ENCODE results near the gene RCC1.
"Not testable (repeated sequence)": the region's sequence is repeated elsewhere in the genome, so short reads cannot be mapped to it uniquely, and the experiment has no call there.

The RCC1 gene

DNA sequence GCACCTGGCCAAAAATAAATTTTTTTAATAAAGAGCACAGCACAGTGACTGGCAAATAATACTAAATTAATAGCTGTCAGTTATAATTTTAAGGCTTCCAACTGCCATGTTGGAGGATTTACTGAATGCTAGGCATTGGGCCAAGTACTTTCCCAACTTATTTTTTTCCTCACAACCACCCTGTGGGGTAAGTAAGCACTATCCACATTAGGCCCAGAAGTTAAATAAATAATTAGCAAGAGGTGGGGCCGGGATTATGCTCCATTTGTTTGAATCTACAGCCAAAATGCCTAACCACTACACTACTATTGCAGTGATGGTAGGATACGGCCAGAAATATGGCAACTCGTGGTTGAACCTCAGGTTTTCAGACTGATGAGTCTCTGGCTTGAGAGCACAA is 42.5 kb downstream of the RCC1 start:
- no peak for DNase-seq (ENCODE audit: low read depth)

DNA sequence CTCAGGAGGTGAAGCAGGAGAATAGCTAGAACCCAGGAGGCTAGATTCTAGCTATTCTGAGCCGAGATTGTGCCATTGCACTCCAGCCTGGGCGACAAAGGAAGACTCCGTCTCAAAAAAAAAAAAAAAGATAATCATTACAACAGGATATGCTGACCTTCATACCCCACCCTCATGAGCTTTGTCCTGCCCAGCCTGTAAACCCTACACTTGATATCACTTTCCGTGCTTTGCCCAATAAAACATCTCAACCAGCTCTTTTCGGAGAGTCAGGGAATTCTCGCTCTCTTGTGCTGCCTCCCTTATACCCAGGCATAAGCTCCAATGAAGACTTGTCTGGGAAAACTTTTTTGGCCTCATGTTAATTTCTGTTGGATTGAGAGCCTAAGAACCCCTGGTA is 45.5 kb downstream of the RCC1 start:
- DNase-seq (ENCODE audit: low read depth): no peak

DNA sequence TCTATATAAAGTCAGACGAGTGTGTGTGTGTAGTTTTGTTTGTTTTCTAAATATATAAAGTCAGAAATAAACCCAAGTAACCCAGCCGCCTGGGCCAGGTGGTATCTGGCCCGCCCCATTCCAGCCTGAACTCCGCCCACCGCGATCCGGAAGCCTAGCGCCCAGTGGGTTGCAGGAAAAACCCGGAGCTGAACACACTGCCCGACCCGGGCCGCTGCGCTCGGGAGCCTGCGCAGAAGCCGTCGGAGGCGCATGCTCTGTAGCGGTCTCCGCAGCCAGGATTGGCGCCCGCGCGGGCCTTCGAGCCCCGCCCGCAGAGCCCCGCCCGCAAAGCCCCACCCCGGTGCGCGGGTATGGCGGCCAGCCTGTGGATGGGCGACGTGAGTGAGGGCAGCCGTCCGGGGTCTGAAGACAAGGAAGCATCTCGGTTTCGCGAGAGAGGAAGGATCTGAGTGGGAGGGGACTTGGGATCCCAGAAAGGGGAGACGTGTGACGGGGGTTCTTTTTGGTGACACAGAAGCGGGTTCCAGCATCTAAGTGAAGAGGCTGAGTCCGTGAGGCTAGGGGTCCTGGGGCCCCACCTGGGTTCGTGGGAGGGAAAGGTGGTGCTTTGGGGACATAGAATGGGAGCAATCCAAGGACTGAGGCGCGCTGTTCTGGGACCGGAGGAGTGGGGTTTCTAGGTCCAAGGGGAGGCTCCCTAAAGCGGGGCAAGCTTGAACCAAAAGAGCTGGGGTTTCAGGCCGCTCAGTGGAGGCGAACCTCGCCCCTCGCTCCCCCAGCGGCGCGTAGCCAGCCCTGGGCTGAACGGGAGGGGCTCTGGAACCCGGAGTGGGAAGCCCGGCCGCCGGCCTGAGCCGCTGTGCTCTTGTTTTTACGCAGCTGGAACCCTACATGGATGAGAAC is 47.2 kb downstream of the RCC1 start, which contains the start of gene TRNAU1AP:
Gene TRNAU1AP, plus strand, starts transcription at position 328 of the 906 bp plus-strand sequence. Its CDS starts 26 bp downstream, at position 354.
- peak; percentile 94 for DNase-seq (ENCODE audit: low read depth)

DNA sequence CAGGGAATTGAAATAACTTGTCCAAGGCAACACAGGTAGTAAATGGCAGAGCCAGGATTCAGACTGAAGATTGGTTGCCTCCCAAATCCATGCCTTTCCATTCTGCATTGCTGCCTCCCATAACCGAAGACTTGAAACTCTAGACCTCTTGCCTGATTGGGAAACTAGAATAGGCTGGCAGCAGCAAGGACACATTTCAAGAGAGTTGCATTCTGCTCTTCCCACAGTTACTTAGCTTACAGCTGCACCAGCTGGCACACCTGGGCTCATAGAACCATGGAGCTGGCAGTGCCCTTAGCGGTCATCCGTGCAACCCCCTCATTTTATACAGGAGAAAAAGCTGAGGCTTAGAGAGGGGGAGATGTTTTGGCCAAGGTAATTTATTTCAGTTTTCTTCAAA is 55.0 kb downstream of the RCC1 start:
- DNase-seq (ENCODE audit: low read depth): no peak

DNA sequence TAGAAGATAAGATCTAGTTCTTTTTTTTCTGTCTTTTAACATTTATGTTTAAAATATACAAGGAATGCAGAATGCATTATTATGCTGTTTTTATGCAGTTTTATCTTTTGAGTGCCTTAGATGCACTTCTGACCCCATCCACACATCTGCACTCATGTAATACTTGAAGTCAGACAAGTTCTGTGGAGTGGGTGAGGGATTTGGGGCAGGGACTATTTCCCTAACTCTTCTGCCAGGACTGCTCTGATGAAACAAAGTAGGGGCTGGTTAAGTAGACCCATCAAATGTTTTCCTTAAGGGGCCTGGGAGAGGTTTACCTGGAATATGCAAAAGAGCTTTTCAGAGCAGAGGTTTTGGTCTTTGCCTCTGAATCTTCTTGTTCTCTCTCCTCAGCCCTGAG is 58.5 kb downstream of the RCC1 start:
- DNase-seq (ENCODE audit: low read depth): no peak

DNA sequence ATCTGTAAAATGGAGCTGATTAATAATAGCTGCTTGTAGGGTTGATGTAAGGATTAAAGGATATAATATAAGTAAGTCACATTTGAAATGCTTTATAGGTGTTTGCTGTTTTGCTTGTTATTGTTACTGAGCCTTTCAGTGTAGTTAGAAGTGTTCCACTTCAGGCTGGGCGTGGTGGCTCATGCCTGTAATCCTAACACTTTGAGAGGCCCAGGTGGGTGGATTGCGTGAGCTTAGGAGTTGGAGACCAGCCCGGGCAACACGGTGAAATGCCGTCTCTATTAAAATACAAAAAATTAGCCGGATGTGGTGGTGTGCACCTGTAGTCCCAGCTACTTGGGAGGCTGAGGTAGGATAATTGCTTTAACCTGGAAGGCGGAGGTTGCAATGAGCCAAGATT is 59.2 kb downstream of the RCC1 start:
- no peak for DNase-seq (ENCODE audit: low read depth)

DNA sequence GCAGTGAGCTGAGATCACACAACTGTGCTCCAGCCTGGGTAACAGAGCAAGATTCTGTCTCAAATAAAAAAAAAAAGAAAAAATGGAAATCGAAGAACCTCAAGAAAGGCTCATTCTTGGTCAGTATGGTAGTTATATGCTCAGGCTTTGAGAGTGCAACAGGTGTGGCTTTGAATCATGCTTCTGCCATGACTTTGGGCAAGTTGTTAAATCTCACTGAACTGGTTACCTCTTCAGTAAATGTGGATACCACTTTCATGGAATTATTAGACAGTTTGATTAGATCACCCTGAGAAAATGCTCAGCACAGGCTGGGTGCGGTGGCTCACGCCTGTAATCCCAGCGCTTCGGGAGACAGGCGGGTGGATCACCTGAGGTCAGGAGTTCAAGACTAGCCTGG is 59.9 kb downstream of the RCC1 start:
- DNase-seq (ENCODE audit: low read depth): no peak

DNA sequence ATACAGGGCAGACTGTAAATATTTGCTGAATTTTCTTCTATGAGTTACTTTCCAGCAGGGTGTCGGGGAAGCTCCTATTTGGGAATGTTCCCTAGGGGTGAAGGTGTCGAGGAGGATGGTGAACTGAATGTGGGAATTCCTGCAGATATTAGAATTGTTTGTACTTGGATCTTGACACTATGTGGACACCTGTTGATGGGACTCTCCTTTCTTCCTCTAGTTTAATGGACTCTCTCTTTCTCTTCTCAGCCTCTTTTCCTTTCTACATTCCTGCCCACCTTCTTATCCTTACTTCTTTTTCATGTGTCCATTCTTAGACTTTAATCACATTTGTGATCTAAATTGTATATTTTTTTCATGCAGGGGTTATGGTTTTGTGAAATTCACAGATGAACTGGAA is 61.1 kb downstream of the RCC1 start:
- DNase-seq (ENCODE audit: low read depth): no peak

DNA sequence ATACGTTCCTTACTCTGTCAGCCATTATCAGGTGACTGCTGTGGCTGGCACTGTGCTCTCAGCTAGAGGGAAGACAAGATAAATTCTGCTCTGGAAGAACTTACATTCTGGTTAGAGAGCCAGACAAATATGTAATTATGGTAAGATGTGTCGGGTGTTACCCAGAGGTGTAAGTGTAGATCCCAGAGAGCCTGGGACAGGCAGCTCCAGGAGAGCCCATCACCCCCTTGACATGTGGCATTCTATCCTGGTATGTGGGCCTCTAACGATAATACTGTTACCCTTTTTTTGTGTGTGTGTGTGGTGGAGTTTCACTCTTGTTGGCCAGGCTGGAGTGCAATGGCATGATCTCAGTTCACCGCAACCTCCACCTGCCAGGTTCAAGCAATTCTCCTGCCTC is 66.1 kb downstream of the RCC1 start:
- no peak for DNase-seq (ENCODE audit: low read depth)

DNA sequence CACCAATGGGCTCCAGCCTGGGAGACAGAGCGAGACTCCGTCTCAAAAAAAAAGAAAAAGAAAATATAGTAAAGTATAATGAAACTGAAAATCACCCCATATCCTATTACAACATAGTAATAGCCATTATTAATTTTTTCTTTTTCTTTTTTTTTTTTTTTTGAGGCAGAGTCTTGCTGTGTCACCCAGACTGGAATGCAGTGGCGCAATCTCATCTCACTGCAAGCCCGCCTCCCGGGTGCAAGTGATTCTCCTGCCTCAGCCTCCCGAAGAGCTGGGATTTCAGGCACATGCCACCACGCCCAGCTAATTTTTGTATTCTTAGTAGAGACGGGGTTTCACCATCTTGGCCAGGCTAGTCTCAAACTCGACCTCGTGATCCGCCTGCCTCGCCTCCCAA is 67.0 kb downstream of the RCC1 start:
- not testable (repeated sequence) for DNase-seq (ENCODE audit: low read depth)

DNA sequence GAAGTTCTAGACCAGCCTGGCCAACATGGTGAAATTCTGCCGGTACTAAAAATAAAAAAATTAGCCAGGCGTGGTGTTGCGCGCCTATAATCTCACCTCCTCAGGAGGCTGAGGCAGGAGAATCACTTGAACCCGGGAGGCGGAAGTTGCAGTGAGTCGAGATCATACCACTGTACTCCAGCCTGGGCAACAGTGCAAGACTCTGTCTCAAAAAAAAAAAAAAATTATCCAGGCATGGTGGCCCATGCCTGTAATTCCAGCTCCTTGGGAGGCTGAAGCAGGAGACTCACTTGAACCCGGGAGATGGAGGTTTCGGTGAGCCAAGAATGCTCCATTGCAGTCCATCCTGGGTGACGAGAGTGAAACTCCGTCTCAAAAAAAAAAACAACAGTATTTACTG is 67.7 kb downstream of the RCC1 start:
- no peak for DNase-seq (ENCODE audit: low read depth)

DNA sequence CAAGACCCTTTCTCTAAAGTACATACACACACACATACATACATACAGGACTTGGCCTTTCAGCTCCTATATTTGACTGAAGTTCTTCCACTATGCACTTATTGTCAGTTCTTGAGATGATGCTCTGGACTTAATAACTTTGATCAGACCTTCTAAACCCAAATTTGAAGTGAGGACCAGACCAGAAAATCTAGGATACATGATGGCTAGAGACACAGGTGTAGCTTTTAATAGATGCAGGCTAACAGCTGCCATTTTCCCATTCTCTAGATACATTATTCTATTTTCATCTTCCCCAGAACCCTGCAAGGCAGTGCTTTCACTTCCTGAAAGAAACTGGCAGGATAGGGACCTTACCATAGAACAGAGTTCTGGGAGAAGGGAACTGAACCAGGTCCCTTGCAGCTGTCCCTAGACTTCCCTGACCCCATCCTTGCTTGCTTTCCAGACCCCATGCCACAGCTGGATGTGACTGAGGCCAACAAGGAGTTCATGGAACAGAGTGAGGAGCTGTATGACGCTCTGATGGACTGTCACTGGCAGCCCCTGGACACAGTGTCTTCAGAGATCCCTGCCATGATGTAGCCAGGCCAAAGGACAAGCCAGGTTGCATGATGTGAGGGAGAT is 71.3 kb downstream of the RCC1 start:
- peak; percentile 22 for DNase-seq (ENCODE audit: low read depth)

DNA sequence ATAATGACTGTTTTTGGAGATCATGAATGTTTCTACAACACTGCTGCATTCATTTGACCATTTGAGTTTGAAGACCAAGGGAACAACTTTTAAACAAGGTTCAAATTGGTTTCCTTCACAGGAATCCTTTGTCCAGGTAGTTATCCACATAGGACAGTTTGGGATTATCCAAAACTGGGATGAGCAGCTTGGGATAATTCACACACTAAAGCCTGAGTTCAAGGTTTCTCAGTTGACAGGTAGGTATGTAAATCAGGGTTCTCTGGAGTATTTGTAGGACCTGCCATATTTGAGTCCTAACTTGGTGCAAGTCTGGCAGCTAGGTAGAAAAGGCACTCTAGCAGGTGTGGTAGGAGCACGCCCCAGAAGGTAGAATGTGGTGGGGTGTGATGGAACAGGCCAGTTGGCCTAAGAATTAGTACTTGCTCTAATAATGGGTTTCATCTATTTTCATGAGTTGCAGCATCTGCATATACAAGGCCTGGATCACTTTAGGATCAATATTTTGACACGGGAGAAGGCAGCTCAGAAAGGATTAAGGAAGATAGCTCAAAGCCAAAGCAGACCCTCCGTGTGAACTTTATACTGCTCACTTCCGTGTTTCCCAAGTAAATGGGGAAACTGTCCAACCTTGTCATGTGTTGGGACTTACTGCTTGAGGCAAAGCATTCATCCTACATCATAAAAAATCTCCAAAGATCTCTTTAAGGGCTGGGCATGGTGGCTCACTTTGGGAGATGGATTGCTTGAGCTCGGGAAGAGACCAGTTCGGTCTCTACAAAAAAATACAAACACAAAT is 72.1 kb downstream of the RCC1 start:
- no peak for DNase-seq (ENCODE audit: low read depth)

DNA sequence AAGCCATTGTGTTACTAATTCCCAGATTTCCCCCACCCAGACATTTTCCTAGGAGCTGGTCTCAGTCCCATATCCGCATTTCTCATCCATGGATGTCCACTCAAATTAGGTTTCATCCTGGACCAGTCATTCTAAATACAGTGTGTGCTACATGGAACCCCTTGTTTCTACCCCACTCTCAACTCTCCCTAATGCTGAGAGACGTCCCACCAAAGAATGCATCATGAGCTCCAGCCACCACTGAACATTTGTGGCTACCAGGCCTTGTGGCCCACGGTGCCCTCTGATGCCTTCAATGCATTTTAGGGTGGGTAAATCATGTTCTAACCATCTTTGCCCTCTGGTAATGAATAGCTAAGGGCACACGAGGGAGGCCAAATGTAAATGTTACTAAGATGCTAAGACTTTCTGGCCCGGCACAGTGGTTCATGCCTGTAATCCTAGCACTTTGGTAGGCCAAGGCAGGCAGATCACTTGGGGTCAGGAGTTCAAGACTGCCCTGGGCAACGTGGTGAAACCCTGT is 72.9 kb downstream of the RCC1 start:
- no peak for DNase-seq (ENCODE audit: low read depth)

DNA sequence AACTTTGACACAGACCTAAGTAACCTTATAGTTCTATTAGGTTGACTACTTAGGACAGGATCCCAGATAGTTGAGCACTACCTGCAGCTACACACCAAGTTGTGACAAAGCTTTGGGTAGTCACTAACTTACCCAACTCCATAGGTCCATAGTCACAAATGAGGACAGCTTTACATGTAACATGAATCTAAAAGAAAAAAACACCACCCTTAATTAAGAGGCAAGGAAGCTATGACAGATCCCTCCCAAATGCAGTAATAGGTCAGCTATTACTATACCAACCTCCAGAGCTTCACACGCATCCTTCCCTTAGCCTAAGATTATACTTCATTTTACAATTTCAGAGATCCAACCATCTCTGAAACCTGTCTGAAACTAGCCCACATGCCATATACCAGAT is 73.6 kb downstream of the RCC1 start:
- DNase-seq (ENCODE audit: low read depth): no peak

DNA sequence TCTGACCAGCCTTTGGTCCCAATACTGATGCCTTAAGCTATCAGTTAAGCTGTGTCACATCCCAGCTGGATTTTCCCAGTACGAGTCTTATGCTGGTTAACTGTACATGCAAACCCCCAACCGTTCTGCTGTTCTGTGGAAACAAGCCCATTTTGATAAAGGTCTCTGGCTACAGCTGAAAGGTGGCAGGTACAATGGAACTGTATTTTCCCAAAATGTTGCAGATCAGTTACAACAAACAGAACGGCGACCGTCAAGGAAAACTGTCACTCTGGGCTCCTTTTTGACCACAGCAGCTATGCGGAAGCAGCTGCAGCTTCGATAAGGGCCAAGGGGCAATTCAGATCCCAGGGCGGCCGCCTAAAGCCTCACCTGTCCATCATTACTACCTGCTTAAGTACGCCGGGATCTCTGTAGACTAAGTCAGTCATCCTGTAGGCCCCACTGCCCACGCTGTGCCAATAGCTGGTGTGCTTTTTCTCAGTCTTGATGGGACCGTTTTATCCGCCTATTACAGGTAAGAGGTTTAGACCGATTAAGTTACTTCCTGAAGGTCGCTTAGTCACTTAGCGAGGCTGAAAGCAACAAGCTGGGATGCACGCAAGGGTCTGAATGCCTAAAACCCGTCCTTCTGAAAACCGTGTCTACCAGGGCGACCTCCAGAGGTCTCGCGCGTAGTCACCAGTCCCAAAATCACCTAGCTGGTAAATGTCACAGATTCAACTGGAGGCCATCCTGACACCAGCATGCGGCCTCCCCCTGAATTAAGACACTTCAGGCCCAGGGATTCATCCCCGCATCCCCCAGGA is 75.1 kb downstream of the RCC1 start:
- DNase-seq (ENCODE audit: low read depth): peak; percentile 14

DNA sequence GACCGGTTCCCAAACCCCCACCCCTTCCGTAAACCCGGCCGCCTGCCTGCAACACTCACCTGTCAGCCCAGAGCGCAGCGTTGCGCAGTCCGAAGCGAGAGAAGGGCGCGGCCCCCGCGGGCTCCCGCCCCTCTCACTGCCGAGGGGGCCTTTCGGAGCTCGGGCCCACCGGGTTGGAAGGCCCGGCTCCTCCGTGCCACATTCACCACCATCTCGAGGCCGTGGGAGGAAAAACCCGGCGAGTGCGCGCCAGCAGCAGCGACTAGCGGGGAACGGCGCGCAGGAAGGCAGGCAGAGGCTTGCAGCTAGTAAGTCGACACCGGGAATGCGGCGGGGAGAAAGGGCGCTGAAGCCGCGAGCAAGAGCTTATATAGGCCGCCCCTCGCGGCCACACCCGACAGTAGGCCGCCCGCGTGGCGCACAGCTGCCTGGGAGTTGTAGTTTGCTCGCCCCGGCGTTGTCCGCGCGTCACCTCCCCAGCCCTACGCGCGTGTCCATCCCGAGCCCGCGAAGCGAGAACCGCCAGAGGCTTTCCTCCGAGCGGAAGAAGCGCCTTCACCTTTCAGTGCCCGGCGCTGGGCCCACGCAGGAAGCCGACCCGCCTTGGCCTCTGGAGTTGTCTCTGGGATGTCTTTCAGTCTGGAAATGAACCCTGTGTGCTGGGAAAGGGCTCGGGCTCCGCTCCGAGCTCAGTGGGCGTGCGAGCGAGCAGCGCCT is 75.8 kb downstream of the RCC1 start:
- DNase-seq (ENCODE audit: low read depth): peak; percentile 90

DNA sequence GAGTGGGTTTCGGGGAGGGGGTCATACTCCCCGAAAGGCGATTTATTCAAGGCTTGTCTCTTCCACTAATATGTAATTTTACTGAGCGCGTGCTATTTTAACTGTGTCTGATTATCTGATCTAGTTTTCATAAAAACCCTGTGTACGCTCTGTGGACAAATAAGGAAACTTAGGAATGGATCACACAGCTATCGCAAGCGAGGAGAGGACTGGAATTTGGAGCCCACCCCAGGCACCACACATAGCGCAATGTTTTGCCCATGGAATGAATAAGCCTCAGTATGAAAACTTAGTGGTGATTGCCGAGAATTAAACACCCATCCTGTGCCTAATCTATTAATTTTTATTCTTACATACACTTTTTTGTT is 76.4 kb downstream of the RCC1 start:
- DNase-seq (ENCODE audit: low read depth): no peak

DNA sequence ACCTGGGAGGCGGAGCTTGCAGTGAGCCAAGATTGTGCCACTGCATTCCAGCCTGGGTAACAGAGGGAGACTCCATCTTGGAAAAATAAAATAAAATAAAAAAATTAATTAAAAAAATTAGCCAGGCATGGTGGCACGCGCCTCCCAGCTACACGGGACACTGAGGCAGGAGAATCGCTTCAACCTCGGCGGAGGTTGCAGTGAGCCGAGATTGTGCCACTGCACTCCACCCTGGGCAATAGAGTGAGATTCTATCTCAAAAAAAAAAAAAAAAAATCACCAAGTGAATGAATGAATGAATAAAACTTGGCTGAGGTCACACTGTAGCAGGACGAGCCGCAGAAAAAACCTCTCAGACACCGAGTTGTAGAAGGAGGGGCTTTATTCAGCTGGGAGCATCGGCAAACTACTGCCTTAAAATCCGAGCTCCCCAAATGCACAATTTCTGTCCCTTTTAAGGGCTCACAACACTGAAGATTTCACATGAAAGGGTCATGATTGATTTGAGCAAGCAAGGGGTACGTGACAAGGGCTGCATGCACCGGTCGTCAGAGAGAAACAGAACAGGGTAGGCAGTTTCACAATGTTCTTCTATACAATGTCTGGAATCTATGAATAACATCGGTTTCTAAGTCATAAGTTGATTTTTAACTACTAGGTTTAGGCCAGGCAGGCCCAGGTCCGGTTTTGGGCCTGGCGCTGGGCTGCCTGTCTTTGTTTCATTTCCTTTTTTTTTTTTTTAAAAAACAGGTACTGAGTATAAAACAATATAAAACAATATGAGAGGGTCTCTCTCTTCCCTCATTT is 80.9 kb downstream of the RCC1 start:
- not testable (repeated sequence) for DNase-seq (ENCODE audit: low read depth)

All from stimulated activated CD8-positive, alpha-beta memory T cell treated with anti-CD3 and anti-CD28 coated beads, Interleukin-15, amount 100 ng/mL, for 24 hours (primary cell).